ENCODE results near the gene RAB3GAP2.
"Not testable (repeated sequence)": the region's sequence is repeated elsewhere in the genome, so short reads cannot be mapped to it uniquely, and the experiment has no call there.

DNA sequence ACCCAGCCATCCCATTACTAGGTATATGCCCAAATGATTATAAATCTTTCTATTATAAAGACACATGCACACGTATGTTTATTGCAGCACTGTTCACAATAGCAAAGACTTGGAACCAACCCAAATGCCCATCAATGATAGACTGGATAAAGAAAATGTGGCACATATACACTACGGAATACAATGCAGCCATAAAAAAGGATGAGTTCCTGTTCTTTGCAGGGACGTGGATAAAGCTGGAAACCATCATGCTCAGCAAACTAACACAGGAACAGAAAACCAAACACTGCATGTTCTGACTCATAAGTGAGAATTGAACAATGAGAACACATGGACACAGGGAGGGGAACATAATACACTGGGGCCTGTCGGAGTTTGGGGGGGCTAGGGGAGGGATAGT, 37.9 kb upstream of the RAB3GAP2 start:
- TF ChIP-seq, protein P1, sequence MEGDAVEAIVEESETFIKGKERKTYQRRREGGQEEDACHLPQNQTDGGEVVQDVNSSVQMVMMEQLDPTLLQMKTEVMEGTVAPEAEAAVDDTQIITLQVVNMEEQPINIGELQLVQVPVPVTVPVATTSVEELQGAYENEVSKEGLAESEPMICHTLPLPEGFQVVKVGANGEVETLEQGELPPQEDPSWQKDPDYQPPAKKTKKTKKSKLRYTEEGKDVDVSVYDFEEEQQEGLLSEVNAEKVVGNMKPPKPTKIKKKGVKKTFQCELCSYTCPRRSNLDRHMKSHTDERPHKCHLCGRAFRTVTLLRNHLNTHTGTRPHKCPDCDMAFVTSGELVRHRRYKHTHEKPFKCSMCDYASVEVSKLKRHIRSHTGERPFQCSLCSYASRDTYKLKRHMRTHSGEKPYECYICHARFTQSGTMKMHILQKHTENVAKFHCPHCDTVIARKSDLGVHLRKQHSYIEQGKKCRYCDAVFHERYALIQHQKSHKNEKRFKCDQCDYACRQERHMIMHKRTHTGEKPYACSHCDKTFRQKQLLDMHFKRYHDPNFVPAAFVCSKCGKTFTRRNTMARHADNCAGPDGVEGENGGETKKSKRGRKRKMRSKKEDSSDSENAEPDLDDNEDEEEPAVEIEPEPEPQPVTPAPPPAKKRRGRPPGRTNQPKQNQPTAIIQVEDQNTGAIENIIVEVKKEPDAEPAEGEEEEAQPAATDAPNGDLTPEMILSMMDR (IDR thresholded peaks at IDR 0.05): not testable (repeated sequence)
- TF ChIP-seq POLR2A (IDR thresholded peaks at IDR 0.05): not testable (repeated sequence)
